GM21737 (cell line): ENCODE results near the gene TOMT.

Source experiments
- ATAC-seq: cut with Tn5 transposase; IDR thresholded peaks from one replicate; pipeline ENCODE4 v1.9.1; 2021; ENCODE audit warnings: mild to moderate bottlenecking, moderate library complexity; ENCODE audit not compliant: unreplicated experiment

Gene TOMT

DNA sequence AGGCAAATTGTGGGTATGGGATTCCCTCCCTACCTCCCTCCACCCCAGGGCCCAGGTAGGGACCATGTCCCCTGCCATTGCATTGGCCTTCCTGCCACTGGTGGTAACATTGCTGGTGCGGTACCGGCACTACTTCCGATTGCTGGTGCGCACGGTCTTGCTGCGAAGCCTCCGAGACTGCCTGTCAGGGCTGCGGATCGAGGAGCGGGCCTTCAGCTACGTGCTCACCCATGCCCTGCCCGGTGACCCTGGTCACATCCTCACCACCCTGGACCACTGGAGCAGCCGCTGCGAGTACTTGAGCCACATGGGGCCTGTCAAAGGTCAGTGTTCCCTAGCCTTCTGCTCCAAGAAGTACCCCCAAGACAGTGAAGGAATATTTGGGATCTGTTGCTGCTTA lies at the start of gene TOMT:
TOMT (plus strand) TSS at position 37 of the 400 bp plus-strand sequence; CDS start at position 65, 28 bp downstream.
- ATAC-seq: no peak

DNA sequence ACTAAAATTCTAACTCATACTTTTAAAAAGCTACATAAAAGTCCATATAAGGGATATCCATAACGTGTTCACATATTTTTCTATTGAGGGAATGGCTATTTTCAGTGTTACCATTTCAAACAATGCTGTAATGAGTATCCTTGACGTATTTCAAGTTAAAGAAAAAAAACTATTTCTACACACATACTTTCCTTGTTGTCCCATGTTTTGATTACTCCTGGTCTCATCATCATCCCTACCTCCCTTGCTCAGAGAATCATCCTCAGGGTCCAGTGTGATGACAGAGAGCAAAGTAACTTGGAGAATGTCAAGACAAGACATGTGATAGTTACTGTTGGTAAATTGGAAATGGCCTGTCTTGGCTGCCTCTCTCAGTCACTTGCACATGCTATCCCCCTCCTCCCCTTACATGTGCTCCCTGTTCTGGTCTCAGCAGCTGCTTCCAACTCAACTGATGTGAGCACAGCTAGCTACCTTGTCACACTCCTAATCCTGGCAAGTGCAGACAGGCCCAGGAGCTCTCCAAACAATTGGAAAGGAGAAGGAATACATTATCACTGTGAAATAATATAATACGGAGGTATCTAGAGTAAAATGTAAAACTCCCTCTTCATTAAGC lies 47.2 kb upstream of the TOMT start:
- no peak for ATAC-seq

- no peak for ATAC-seq
These were observed 43.9 kb upstream of the TOMT start for GRCh38 chr11:72061739-72062396.

DNA sequence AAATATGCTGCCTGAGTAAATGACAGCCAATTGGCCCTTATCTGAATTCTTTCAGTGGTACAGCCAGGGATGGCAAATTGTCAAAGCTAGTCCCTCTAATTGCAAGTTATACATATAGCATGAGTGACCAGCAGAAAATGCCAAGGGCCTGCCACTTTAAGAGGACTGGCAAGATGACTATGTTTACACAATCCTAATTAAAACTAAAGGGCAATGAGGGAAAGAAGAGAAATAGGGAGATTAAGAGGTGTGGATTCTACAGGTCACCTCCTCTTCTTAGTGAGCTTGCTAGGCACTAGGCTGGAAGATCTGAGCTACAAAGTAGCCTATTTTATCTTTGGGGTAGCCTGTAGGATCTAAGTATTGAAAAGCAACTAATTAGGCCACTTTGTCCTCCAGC lies 38.9 kb upstream of the TOMT start:
- ATAC-seq: no peak

DNA sequence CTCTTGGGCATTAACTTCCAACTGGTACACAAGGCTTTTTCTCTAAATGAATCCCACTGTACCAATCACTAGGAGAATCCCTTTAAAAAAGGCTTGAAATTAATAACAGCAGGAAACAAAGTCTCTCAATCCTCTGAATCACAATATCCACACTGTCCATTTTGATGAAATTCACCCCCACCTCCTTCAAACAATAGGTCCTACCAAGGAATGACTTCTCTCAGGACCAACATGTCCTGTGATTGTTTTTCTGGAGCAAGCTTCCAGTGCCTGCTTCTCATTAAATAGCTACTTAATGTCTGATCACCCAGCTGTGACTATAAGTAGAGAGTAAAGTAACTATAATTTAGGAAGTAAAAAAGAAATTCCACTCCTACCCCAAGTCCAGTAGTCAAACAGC lies 38.5 kb upstream of the TOMT start:
- no peak for ATAC-seq

GRCh38 chr11:72067676-72068075 lies 38.0 kb upstream of the TOMT start:
- no peak for ATAC-seq

DNA sequence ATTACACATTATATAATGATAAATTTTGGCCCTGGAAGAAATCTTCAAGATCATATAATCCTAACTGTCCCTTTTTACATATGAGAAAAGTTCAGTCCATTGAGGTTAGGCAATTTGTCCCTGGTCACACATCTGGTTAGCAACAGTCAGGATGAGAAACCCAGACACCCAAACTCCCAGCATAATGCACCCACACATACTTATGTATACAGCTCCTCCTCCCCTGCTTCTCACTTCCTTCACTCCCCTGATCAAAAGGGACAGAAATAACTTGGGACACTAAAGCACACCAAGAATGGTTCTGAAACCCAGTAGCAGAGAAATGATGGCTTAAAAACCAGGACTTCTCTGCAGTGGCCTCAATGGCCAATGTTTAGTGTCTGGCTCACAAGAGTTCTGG lies 36.5 kb upstream of the TOMT start:
- ATAC-seq: no peak

DNA sequence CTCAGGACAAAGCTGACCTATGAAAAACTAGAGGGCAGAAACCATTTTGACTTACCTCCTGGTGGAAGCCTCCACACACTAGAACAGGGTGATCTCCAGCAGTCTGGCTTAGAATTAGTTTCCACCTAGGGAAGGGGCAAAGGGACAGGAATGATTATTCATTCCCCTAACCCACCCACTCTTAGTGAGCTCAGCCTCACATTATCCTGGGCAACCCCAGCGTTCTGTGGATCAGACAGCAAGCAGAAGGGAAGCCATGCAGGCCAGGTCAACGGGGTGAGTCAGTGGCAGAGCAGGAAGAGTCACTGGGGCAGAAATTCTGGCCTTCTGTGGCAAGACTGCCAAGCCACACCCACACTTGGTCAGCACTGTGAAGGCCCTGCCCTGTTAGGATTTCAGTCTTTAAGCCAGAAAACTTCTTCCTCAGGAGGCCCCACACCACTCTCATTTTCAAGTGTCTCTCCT lies 35.9 kb upstream of the TOMT start:
- no peak for ATAC-seq

GRCh38 chr11:72070491-72070890 lies 35.2 kb upstream of the TOMT start:
- no peak for ATAC-seq

DNA sequence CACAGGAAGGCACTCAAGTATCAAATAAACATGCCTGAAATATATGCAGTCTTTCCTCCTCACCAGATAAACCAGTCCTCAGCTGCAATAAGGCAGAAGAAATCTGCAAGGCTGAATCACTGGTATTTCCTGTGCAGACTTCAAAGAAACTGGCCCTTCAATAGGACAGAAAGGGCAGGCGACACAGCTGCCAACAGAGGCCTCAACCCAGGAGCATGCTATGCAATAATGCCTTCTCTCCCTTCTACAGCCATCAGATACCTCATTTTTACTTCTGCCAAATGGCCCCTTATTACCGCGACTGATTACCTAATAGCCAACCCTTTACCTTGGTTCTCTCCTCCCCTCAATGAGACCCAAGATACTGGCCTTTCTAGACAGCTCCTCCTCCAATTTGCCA lies 33.4 kb upstream of the TOMT start:
- no peak for ATAC-seq

GRCh38 chr11:72075109-72075508 lies 30.6 kb upstream of the TOMT start:
- no peak for ATAC-seq

DNA sequence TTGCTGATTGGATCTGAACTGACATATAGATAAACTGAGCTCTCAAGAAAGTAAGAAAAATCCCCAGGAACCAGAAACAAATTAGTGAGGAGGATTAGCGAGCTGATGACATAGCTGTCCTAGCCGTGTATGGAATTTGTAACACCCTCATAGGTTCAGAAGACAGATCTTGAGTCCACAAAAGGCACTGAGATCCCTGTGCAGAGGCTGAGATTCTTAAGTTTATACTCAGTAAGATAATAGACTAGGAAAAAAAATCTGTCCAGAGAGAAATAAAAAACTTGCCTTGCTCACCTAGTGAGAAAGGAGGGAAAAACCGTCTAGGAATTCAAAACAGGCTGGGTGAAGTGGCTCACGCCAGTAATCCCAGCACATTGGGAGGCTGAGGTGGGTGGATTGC lies 30.0 kb upstream of the TOMT start:
- no peak for ATAC-seq

DNA sequence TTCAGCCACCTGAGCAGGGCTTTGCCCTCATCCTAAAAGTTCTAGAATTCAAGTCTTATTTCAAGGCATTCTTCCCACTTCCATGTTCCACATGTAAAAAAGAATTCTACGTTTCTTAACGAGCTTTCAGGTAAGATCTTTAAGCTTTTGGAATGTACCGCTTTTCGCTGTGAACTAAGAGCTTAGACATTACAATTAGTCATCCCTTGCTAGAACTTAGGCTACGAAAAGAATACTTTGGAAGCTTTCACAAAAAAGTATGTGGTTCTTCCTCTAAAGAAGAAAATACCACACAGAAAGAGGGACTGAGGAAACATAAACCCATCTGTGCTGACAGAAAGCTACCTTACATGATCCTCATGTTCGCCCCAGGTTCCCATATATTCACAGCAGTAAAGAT lies 27.2 kb upstream of the TOMT start:
- ATAC-seq: no peak

GRCh38 chr11:72079819-72080325 lies 25.9 kb upstream of the TOMT start:
- no peak for ATAC-seq

- ATAC-seq: peak; percentile 89
These were observed 25.2 kb upstream of the TOMT start, which contains the start of the genes LRRC51 and NUMA1 for GRCh38 chr11:72080326-72081183. TSS of gene LRRC51 (plus strand) at chr11:72080850. CDS start at chr11:72089084, 8,234 bp downstream. TSS of gene NUMA1 (minus strand) at chr11:72080542. CDS start at chr11:72035943, 44,599 bp downstream.

DNA sequence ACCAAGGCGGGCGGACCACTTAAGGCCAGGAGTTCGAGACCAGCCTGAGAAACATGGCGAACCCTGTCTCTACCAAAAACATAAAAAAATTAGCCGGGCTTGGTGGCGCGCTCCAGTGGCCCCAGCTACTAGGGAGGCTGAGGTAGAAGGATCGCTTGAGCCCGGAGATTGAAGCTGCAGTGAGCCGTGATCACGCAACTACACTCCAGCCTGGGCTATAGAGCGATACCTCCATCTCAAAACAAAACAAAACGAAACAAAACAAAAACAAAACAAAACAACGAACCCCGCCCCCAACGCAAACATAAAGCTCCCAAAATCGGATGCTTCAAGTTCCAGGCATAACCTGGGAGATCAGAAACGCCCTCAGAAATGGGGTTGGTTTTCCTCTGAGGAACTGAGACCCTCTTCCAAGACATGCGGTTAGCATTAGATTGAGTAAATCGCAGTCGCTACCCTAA lies 24.5 kb upstream of the TOMT start:
- ATAC-seq: no peak

DNA sequence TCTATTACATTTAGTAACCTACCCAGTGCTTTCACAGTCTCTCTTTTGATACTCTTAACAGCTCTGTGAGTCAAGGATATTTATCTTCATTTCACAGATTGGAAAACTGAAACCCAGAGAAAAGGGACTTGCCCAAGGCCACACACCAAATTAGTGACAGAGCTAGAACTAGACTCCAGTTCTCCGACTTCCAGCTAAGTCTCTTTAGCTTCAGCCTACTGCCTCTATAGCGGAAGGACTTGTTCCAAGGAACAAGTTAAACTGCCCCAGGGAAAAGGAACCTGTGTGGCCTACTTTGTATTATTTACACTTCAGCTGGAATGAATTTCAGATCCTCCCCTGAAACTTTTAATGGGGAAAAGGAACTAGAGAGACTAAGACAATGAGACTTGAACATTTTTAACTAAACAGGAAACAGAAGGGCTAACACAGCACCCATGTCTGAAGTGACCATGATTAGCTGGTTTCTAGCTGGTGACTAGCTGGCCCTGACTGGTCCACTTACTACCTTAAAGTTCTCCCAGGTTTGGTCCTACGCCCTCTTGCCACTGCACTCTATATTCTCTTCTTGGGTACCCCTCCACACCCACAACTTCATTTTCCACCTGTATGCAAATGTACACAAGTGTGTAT lies 23.8 kb upstream of the TOMT start:
- ATAC-seq: no peak

- ATAC-seq: no peak
These were observed 22.3 kb upstream of the TOMT start for GRCh38 chr11:72083414-72083813.

DNA sequence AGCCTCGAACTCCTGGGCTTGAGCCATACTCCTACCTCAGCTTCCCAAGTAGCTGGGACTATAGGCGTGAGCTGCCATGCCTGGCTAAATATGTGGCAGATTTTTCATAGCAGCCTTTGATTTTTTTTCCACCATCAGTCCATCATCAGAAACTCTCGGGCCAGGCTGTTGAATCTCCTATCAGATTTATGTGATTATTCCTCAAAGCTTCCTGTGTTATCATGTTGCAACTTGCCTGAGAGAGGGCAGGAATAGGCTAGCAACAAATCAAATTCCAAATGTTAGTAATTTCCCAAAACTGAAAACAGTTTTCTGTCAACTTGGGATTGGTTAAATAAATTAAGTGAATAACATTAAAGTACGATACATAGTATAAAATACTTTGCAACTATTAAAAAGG lies 21.6 kb upstream of the TOMT start:
- no peak for ATAC-seq

DNA sequence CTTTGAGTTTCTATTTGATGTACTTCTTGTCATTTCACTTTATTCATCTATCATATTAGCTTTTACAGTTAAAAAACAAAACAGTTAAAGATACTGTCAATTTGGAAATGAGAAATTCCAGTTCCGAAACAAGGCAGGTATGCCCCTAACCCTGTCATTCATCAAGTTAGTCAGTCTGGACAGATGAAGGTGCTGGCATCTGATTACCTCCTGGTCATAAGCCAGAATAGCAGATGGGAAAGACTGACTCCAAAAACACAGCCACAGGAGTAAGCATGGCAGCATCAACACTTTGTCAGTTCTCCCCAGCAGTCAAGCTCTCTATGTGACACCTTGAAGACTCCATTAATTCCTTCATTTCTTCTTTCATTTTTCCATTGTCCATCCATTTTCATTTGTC lies 20.8 kb upstream of the TOMT start:
- no peak for ATAC-seq
